ENCODE results near the gene MYO1A.

Gene MYO1A

GRCh38 chr12:57091638-57092528 is 42.0 kb upstream of the MYO1A start:
- no peak for DNase-seq
- TF ChIP-seq, protein P1, sequence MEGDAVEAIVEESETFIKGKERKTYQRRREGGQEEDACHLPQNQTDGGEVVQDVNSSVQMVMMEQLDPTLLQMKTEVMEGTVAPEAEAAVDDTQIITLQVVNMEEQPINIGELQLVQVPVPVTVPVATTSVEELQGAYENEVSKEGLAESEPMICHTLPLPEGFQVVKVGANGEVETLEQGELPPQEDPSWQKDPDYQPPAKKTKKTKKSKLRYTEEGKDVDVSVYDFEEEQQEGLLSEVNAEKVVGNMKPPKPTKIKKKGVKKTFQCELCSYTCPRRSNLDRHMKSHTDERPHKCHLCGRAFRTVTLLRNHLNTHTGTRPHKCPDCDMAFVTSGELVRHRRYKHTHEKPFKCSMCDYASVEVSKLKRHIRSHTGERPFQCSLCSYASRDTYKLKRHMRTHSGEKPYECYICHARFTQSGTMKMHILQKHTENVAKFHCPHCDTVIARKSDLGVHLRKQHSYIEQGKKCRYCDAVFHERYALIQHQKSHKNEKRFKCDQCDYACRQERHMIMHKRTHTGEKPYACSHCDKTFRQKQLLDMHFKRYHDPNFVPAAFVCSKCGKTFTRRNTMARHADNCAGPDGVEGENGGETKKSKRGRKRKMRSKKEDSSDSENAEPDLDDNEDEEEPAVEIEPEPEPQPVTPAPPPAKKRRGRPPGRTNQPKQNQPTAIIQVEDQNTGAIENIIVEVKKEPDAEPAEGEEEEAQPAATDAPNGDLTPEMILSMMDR (IDR thresholded peaks at IDR 0.05; ENCODE audit: low read depth, low read length) = no peak
- Histone ChIP-seq H3K27me3 (no peaks in the 10 kb centered on the region), H3K9me3 (no peaks in the 10 kb centered on the region), H3K36me3 (peaks cover 25% of the 10 kb centered on the region), H3K4me1 (peaks cover 11% of the 10 kb centered on the region), H3K4me3 (ENCODE audit: low read depth, low read length) (no peak overlapping the region)

DNA sequence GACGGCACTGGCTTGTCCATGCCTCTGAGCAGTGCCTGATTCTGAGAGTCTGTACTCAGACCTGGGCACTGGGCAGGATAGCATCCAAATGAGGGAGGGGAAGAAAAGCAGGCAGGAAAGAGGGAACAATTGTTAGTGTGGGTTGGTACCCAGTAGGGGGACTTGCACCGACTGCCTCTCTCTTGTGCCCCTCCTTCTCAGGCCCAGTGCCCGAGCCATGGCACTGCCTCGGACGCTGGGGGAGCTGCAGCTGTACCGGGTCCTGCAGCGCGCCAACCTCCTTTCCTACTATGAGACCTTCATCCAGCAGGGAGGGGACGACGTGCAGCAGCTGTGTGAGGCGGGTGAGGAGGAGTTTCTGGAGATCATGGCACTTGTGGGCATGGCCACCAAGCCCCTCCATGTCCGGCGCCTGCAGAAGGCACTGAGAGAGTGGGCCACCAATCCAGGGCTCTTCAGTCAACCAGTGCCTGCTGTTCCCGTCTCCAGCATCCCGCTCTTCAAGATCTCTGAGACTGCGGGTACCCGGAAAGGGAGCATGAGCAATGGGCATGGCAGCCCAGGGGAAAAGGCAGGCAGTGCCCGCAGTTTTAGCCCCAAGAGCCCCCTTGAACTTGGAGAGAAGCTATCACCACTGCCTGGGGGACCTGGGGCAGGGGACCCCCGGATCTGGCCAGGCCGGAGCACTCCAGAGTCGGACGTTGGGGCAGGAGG is 41.2 kb upstream of the MYO1A start:
- H3K27me3 ChIP-seq = no peaks in the 10 kb centered on the region
- DNase-seq = no peak
- H3K36me3 ChIP-seq = peaks cover 25% of the 10 kb centered on the region
- peaks cover 12% of the 10 kb centered on the region for H3K4me1 ChIP-seq
- TF ChIP-seq, protein P1 (IDR thresholded peaks at IDR 0.05; ENCODE audit: low read depth, low read length) = no peak
- peak overlapping the region; percentile 6; the same call in 1 of the 2 replicates for H3K4me3 ChIP-seq (ENCODE audit: low read depth, low read length)
- H3K9me3 ChIP-seq = no peaks in the 10 kb centered on the region

- Histone ChIP-seq H3K27me3 (no peaks in the 10 kb centered on the region), H3K9me3 (no peaks in the 10 kb centered on the region), H3K4me3 (ENCODE audit: low read depth, low read length) (peak overlapping the region; percentile 6; the same call in 1 of the 2 replicates), H3K36me3 (peaks cover 25% of the 10 kb centered on the region), H3K4me1 (peaks cover 18% of the 10 kb centered on the region)
- no peak for DNase-seq
- TF ChIP-seq, protein P1 (IDR thresholded peaks at IDR 0.05; ENCODE audit: low read depth, low read length) = no peak
These were observed 40.6 kb upstream of the MYO1A start for GRCh38 chr12:57090490-57090889.

DNA sequence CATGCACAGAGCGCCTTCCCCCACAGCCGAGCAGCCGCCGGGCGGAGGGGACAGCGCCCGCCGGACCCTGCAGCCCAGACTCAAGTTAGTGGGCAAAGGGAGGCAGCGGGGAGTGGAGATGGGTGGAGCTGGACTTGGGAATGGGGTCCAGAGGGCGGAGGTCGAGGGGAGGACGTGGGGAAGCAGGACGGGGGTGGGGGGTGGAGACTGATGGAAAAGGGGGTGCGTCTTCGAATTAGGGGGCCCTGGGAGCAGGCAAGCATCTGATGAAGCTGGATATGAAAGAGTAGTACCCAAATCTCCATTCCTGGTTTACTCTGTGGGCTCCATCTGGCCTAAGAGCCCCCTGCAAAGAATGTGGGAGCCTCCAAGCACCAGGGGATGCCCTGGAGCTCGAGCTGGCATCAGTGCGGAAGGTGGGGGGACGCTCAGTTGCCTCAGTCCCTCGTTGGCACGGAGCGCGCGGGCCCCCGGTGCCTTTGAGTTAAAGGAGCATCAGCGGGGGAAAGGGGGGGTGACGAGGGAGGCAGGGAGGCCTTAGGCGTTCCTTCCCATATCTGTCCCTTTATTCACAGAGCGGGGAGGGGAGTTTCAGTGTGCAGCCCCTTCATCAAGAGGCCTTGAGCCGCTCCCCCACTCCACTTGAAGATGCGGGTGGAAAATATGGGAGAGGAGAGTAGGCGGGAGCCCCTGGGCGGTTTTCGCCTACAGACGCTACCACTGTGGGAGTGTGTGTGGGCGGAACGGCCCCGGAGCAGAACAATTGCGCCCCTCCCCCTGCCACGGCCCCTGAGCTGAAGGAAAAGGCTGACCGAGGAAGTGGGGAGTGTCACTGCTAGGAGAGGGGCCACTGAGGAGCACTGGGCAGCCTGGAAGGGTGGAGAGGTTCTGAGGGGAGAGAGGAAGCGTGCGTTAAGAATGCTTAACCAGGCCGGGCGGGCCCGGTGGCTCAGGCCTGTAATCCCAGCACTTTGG is 39.6 kb upstream of the MYO1A start:
- peak overlapping the region; percentile 75 for H3K4me3 ChIP-seq (ENCODE audit: low read depth, low read length)
- TF ChIP-seq, protein P1 (IDR thresholded peaks at IDR 0.05; ENCODE audit: low read depth, low read length) = no peak
- peak; percentile 70 for DNase-seq
- peaks cover 20% of the 10 kb centered on the region for H3K36me3 ChIP-seq
- H3K27me3 ChIP-seq = no peaks in the 10 kb centered on the region
- no peaks in the 10 kb centered on the region for H3K9me3 ChIP-seq
- peaks cover 20% of the 10 kb centered on the region for H3K4me1 ChIP-seq

DNA sequence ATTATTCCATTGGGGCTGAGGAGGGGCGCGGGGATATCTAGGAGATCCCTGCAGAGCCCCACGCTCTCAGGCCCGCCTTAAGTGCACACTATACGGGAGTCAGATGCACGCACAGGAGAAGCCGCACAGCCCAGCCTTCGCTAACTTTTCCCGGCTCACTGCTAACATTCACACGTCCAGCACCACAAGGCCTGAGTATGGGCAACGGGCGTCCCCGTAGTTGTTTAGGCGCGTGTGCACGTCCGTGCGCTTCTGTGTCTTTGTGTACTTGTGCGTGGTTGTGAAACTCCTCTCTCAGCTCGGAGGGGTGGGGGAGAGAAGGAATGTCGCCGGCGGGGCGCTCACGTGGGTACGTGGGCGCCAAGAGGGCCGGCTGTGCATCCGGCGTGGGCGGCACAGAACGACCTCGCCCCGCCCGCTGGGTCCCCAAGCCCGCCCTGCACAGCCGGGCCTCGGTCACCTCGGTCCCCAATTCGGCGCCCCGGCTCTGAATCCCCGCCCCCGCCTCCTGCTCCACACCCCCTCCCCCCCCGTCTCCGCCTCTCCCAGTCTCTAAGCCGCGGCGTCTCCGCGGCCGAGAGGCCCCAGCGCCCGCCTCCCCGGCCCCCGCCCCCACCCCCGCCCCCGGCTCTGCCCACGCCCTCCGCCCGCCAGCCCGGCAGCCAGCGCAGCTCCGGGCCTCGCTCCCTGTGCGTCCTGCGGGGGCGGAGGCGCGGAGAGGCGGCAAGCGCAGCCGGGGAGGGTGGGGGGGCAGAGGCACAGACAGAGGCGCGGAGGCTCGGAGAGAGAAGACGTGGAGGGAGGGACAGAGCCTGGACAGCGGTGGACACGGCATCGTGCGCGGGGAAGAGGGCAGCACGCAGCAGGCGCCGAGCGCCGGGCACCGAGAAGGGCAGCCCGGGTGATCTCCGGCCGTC is 38.7 kb upstream of the MYO1A start, which contains the start of gene NAB2:
NAB2 (plus strand) TSS at position 761 of the 917 bp plus-strand sequence. CDS start 158 bp downstream, outside the sequence.
- peaks cover 18% of the 10 kb centered on the region for H3K4me1 ChIP-seq
- peaks cover 16% of the 10 kb centered on the region for H3K36me3 ChIP-seq
- no peaks in the 10 kb centered on the region for H3K9me3 ChIP-seq
- no peaks in the 10 kb centered on the region for H3K27me3 ChIP-seq
- TF ChIP-seq, protein P1 (IDR thresholded peaks at IDR 0.05; ENCODE audit: low read depth, low read length) = no peak
- peak; percentile 98 for DNase-seq
- H3K4me3 ChIP-seq (ENCODE audit: low read depth, low read length) = peak within 1 kb of the TSS; percentile 90
